ENCODE data around the gene ABR.

GRCh38 chr17:1033503-1033902, 146.3 kb downstream of the ABR start:
- TF ChIP-seq CTCF (IDR thresholded peaks at IDR 0.05 in 8 of 11, conservative IDR thresholded peaks at IDR 0.05 in 3 of 11) (no peak), POLR2AphosphoS5 (IDR thresholded peaks at IDR 0.05) (peak in 1 of 3 donors; percentile 21), POLR2A (IDR thresholded peaks at IDR 0.05) (no peak)

Data from spleen (tissue), 7 donors.